Naive B cell (primary cell): ENCODE results near the gene TMEM41B. TPM values are rescaled to one million over a fixed set of nuclear protein-coding genes. Genes with fewer than 3 reads are reported as not detected.

Experiments
- ATAC-seq, 2 donors: fragments of 150-1000 bp; cut with Tn5 transposase; 2 replicates each; pipeline ENCODE4 v1.10.0; 2021; ENCODE audit warnings: low read depth in 2 of 2, mild to moderate bottlenecking in 2 of 2, moderate library complexity in 2 of 2
- DNase-seq: peaks from one replicate; pipeline ENCODE4 v3.0.0; 2022
- H3K27ac Mint-ChIP-seq, 6 donors: one replicate each; pipeline ENCODE4 v1.8.0; 2020 to 2022; ENCODE audit warnings: mild to moderate bottlenecking in 6 of 6, mixed read lengths in 6 of 6, moderate library complexity in 5 of 6, inconsistent platforms in 2 of 6
- H3K27me3 Mint-ChIP-seq, 3 donors: one replicate each; pipeline ENCODE4 v1.8.0; 2021 to 2022; ENCODE audit warnings: mixed read lengths in 3 of 3, mild to moderate bottlenecking in 1 of 3
- H3K36me3 Mint-ChIP-seq, 2 donors: one replicate each; pipeline ENCODE4 v1.8.0; 2020 to 2022; ENCODE audit warnings: mixed read lengths in 2 of 2, inconsistent platforms in 1 of 2, mild to moderate bottlenecking in 1 of 2
- H3K4me1 Mint-ChIP-seq, 3 donors: one replicate each; pipeline ENCODE4 v1.8.0; 2020 to 2022; ENCODE audit warnings: mixed read lengths in 3 of 3, inconsistent platforms in 1 of 3, mild to moderate bottlenecking in 1 of 3, moderate library complexity in 1 of 3
- H3K4me3 Mint-ChIP-seq, 8 donors: one replicate each; pipeline ENCODE4 v1.8.0; 2020 to 2022; ENCODE audit warnings: mild to moderate bottlenecking in 8 of 8, mixed read lengths in 8 of 8, moderate library complexity in 8 of 8, inconsistent platforms in 2 of 8
- H3K9me3 Mint-ChIP-seq, 7 donors: one replicate each; pipeline ENCODE4 v1.8.0; 2020 to 2022; ENCODE audit warnings: mixed read lengths in 7 of 7, mild to moderate bottlenecking in 5 of 7, inconsistent platforms in 2 of 7, moderate library complexity in 1 of 7
- polyA plus RNA-seq, 6 donors: library from polyadenylated mRNA; unstranded; fragments of 300-500 nt; fragmentation: Illumina TruSeq; gene quantifications; one replicate each; pipeline ENCODE4 v1.2.3, GENCODE V29; 2021; ENCODE audit warnings: low read depth in 6 of 6

The TMEM41B gene
- polyA plus RNA-seq, 6 donors from 2014 or later = 5.2 to 10.4 (median 6.0) TPM

GRCh38 chr11:9280655-9281301, 33.6 kb downstream of the TMEM41B start:
- H3K9me3 Mint-ChIP-seq = no peaks in the 10 kb centered on the region
- DNase-seq (peak; percentile 29), ATAC-seq (peak; percentile 65 to 79)
- no peaks in the 10 kb centered on the region for H3K36me3 Mint-ChIP-seq
- peak overlapping the region in 4 of 6 donors; percentile 49 to 95 (median 78) for H3K27ac Mint-ChIP-seq
- H3K27me3 Mint-ChIP-seq = no peaks in the 10 kb centered on the region
- peaks cover 4 to 11% (median 6%) of the 10 kb centered on the region in 3 donors for H3K4me1 Mint-ChIP-seq
- H3K4me3 Mint-ChIP-seq = peak overlapping the region in 2 of 8 donors; percentile 22 to 55

GRCh38 chr11:9277176-9277575, 37.2 kb downstream of the TMEM41B start:
- ATAC-seq (no peak), DNase-seq (no peak)
- Mint-ChIP-seq H3K27ac (no peak overlapping the region), H3K4me3 (no peak overlapping the region), H3K4me1 (peaks cover 4 to 16% (median 12%) of the 10 kb centered on the region in 3 donors), H3K27me3 (no peaks in the 10 kb centered on the region), H3K9me3 (no peaks in the 10 kb centered on the region), H3K36me3 (no peaks in the 10 kb centered on the region)

- ATAC-seq = no peak
Measured at GRCh38 chr11:9276571-9276970, 37.8 kb downstream of the TMEM41B start.

GRCh38 chr11:9274499-9275258, 39.7 kb downstream of the TMEM41B start:
- peak overlapping the region in 2 of 6 donors; percentile 72 to 89 for H3K27ac Mint-ChIP-seq
- no peaks in the 10 kb centered on the region for H3K27me3 Mint-ChIP-seq
- H3K4me1 Mint-ChIP-seq = peaks cover 0 to 6% (median 5%) of the 10 kb centered on the region in 3 donors
- ATAC-seq = no peak
- no peak for DNase-seq
- no peaks in the 10 kb centered on the region for H3K36me3 Mint-ChIP-seq
- H3K4me3 Mint-ChIP-seq = no peak overlapping the region
- H3K9me3 Mint-ChIP-seq = no peaks in the 10 kb centered on the region

More at GRCh38 chr11:9276571-9276970, 37.8 kb downstream of the TMEM41B start:
- H3K36me3 Mint-ChIP-seq = no peaks in the 10 kb centered on the region
- H3K4me3 Mint-ChIP-seq = no peak overlapping the region
- no peaks in the 10 kb centered on the region for H3K9me3 Mint-ChIP-seq
- H3K27ac Mint-ChIP-seq = no peak overlapping the region
- peaks cover 4 to 16% (median 12%) of the 10 kb centered on the region in 3 donors for H3K4me1 Mint-ChIP-seq
- H3K27me3 Mint-ChIP-seq = no peaks in the 10 kb centered on the region
- DNase-seq = no peak

GRCh38 chr11:9273376-9274336, 40.7 kb downstream of the TMEM41B start:
- H3K27me3 Mint-ChIP-seq = no peaks in the 10 kb centered on the region
- no peaks in the 10 kb centered on the region for H3K36me3 Mint-ChIP-seq
- no peak overlapping the region for H3K27ac Mint-ChIP-seq
- peaks cover 0 to 6% (median 5%) of the 10 kb centered on the region in 3 donors for H3K4me1 Mint-ChIP-seq
- no peak for ATAC-seq
- no peak for DNase-seq
- H3K9me3 Mint-ChIP-seq = no peaks in the 10 kb centered on the region
- H3K4me3 Mint-ChIP-seq = no peak overlapping the region

- H3K4me1 Mint-ChIP-seq = peaks cover 5 to 13% (median 11%) of the 10 kb centered on the region in 3 donors
- no peak overlapping the region for H3K27ac Mint-ChIP-seq
- no peaks in the 10 kb centered on the region for H3K27me3 Mint-ChIP-seq
- ATAC-seq = no peak
- DNase-seq = no peak
- H3K9me3 Mint-ChIP-seq = no peaks in the 10 kb centered on the region
- no peaks in the 10 kb centered on the region for H3K36me3 Mint-ChIP-seq
- peak overlapping the region in 1 of 8 donors; percentile 14 for H3K4me3 Mint-ChIP-seq
Measured at GRCh38 chr11:9269492-9270013, 44.8 kb downstream of the TMEM41B start.

GRCh38 chr11:9267680-9268079, 46.7 kb downstream of the TMEM41B start:
- no peak for DNase-seq
- no peaks in the 10 kb centered on the region for H3K27me3 Mint-ChIP-seq
- peaks cover 5 to 18% (median 16%) of the 10 kb centered on the region in 3 donors for H3K4me1 Mint-ChIP-seq
- ATAC-seq = no peak
- H3K9me3 Mint-ChIP-seq = no peaks in the 10 kb centered on the region
- peak overlapping the region in 1 of 6 donors; percentile 13 for H3K27ac Mint-ChIP-seq
- H3K36me3 Mint-ChIP-seq = no peaks in the 10 kb centered on the region
- H3K4me3 Mint-ChIP-seq = no peak overlapping the region

- no peaks in the 10 kb centered on the region for H3K9me3 Mint-ChIP-seq
- DNase-seq (no peak), ATAC-seq (no peak)
- H3K4me1 Mint-ChIP-seq = peaks cover 10 to 23% (median 23%) of the 10 kb centered on the region in 3 donors
- no peak overlapping the region for H3K27ac Mint-ChIP-seq
- H3K27me3 Mint-ChIP-seq = no peaks in the 10 kb centered on the region
- peak overlapping the region in 4 of 8 donors; percentile 30 to 97 (median 78) for H3K4me3 Mint-ChIP-seq
- no peaks in the 10 kb centered on the region for H3K36me3 Mint-ChIP-seq
Measured at GRCh38 chr11:9266926-9267325, 47.5 kb downstream of the TMEM41B start.

GRCh38 chr11:9266132-9266736, 48.2 kb downstream of the TMEM41B start:
- DNase-seq (no peak), ATAC-seq (no peak)
- Mint-ChIP-seq H3K4me3 (peak overlapping the region; percentile 79 to 97 (median 90)), H3K27me3 (no peaks in the 10 kb centered on the region), H3K27ac (peak overlapping the region; percentile 24 to 96 (median 88)), H3K4me1 (peaks cover 17 to 30% (median 30%) of the 10 kb centered on the region in 3 donors), H3K9me3 (no peaks in the 10 kb centered on the region), H3K36me3 (no peaks in the 10 kb centered on the region)

- Mint-ChIP-seq H3K36me3 (no peaks in the 10 kb centered on the region), H3K4me3 (peak within 1 kb of the TSS; percentile 92 to 99 (median 96)), H3K9me3 (no peaks in the 10 kb centered on the region), H3K4me1 (peaks cover 23 to 38% (median 38%) of the 10 kb centered on the region in 3 donors), H3K27ac (peak within 1 kb of the TSS; percentile 79 to 98 (median 97)), H3K27me3 (no peaks in the 10 kb centered on the region)
- ATAC-seq = peak; percentile 40 to 44
- peak; percentile 34 for DNase-seq
Measured at GRCh38 chr11:9265211-9266131, 48.9 kb downstream of the TMEM41B start, which contains the start of gene DENND5A. Gene DENND5A (minus strand): TSS chr11:9265350. CDS start chr11:9265069, 281 bp downstream.

GRCh38 chr11:9264316-9265210, 49.8 kb downstream of the TMEM41B start:
- Mint-ChIP-seq H3K27ac (peak overlapping the region; percentile 79 to 98 (median 97)), H3K4me3 (peak overlapping the region; percentile 92 to 99 (median 96)), H3K4me1 (peaks cover 29 to 44% (median 44%) of the 10 kb centered on the region in 3 donors), H3K9me3 (no peaks in the 10 kb centered on the region), H3K27me3 (no peaks in the 10 kb centered on the region), H3K36me3 (no peaks in the 10 kb centered on the region)
- ATAC-seq = peak; percentile 60 to 65
- DNase-seq = peak; percentile 54
